Endothelial cell of umbilical vein (primary cell): ENCODE results near the gene LCE4A.

ENCODE experiments used
- CTCF ChIP-seq, 2 donors: IDR thresholded peaks; 1 replicate in 1 of 2; 2 replicates in 1 of 2; pipeline ENCODE4 v1.5.1; 2011; ENCODE audit warnings: low read length in 2 of 2, mild to moderate bottlenecking in 2 of 2, moderate library complexity in 2 of 2, control low read depth in 1 of 2, inconsistent platforms in 1 of 2, low read depth in 1 of 2; ENCODE audit not compliant: insufficient read depth in 1 of 2; ENCODE audit errors: extremely low read depth in 1 of 2
- POLR2A ChIP-seq: IDR thresholded peaks from 2 replicates; pipeline ENCODE4 v1.6.1; 2012; ENCODE audit warnings: low read depth, mild to moderate bottlenecking, control low read depth, low read length
- TF ChIP-seq, protein P1 (sequence below): IDR thresholded peaks from 2 replicates; pipeline ENCODE4 v1.6.1; 2011; ENCODE audit not compliant: insufficient read depth, insufficient read length

GRCh38 chr1:152673016-152673415 is 34.9 kb upstream of the LCE4A start:
- TF ChIP-seq, protein P1, sequence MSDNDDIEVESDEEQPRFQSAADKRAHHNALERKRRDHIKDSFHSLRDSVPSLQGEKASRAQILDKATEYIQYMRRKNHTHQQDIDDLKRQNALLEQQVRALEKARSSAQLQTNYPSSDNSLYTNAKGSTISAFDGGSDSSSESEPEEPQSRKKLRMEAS, result no peak
- TF ChIP-seq CTCF (IDR thresholded peaks at IDR 0.05; ENCODE audit: extremely low read depth in 1 of 2, insufficient read depth in 1 of 2, low read depth in 1 of 2, low read length in 2 of 2) (no peak), POLR2A (no peak)
